Stomach (tissue), 9 donors: ENCODE data around the gene C9orf50. TPM values are rescaled to one million over a fixed set of nuclear protein-coding genes. Genes with fewer than 3 reads are reported as not detected.

Experiments used
- DNase-seq, 2 donors: peaks; one replicate each; pipeline versions ENCODE4 v3.0.0 to v3.0.0-alpha.2; 2013 to 2019
- H3K27ac ChIP-seq, 5 donors: fragments of 200-600 bp in 4 of 5; sonication (generic) in 4 of 5; one replicate each; pipeline ENCODE4 v1.5.1; 2013 to 2019; ENCODE audit warnings: mild to moderate bottlenecking in 1 of 5, moderate library complexity in 1 of 5
- H3K27me3 ChIP-seq, 3 donors: fragments of 200-600 bp; sonication (generic); one replicate each; pipeline ENCODE4 v1.5.1; 2017 to 2019; ENCODE audit warnings: mixed run types in 1 of 3
- H3K36me3 ChIP-seq, 4 donors: fragments of 200-600 bp; sonication (generic); 1 replicate in 3 of 4; 2 replicates in 1 of 4; pipeline ENCODE4 v1.5.1; 2016 to 2019
- H3K4me1 ChIP-seq, 4 donors: fragments of 200-600 bp; sonication (generic); one replicate each; pipeline ENCODE4 v1.5.1; 2016 to 2019
- H3K4me3 ChIP-seq, 4 donors: fragments of 200-600 bp; sonication (generic) in 3 of 4; one replicate each; pipeline ENCODE4 v1.5.1; 2016 to 2019; ENCODE audit warnings: mild to moderate bottlenecking in 1 of 4
- H3K9me3 ChIP-seq, 4 donors: fragments of 200-600 bp; sonication (generic); one replicate each; pipeline ENCODE4 v1.5.1; 2016 to 2019
- CTCF ChIP-seq, 7 experiments: fragments of 450-650 bp in 4 of 7; fragments of 200-600 bp in 3 of 7; sonication (generic) in 3 of 7; IDR thresholded peaks; one replicate each; pipeline ENCODE4 v1.5.1; 2016 to 2019; ENCODE audit warnings: antibody characterized with exemption in 7 of 7, control low read depth in 2 of 7, mild to moderate bottlenecking in 1 of 7
- EP300 ChIP-seq: sonication (generic); formaldehyde crosslinking; IDR thresholded peaks from one replicate; pipeline ENCODE4 v1.6.1; 2017; ENCODE audit warnings: antibody characterized with exemption
- POLR2A ChIP-seq, 4 donors: fragments of 450-650 bp; IDR thresholded peaks; one replicate each; pipeline ENCODE4 v1.6.1; 2016; ENCODE audit warnings: antibody characterized with exemption in 4 of 4, control low read depth in 2 of 4, mild to moderate bottlenecking in 1 of 4, moderate library complexity in 1 of 4
- POLR2AphosphoS5 ChIP-seq, 3 donors: sonication (generic); formaldehyde crosslinking; IDR thresholded peaks; one replicate each; pipeline ENCODE4 v1.6.1; 2016; ENCODE audit warnings: antibody characterized with exemption in 3 of 3
- WGBS, 5 donors: extraction: QIAGEN DNeasy Blood & Tissue Kit in 3 of 5; methylation state at CpG; one replicate each; pipeline versions ENCODE4 v1.1.5 to v1.1.7; 2013 to 2018; 5-methylcytosine and 5-hydroxymethylcytosine counted together
- intact Hi-C: fragments of 100-400 bp; cut with DNase I; formaldehyde crosslinking; loops from one replicate; pipeline ENCODE4 v1.15.1; 2023; ENCODE audit warnings: low total_unique reads
- polyA plus RNA-seq, 3 donors: library from polyadenylated mRNA; stranded (reverse); fragments of 200-250 nt; gene quantifications; one replicate each; pipeline ENCODE4 v1.2.3, GENCODE V29; 2013
- total RNA-seq, 5 donors: library from RNA; depleted of rRNA; stranded (reverse); fragments of >200 nt; gene quantifications; one replicate each; pipeline versions ENCODE4 v1.1.0 to v1.2.3, GENCODE V29; 2014 to 2016
- donor health status: healthy with polysubstance abuse.
- donor health status: Bipolar disorder and iron deficiency.
- donor health status: healthy.

Gene C9orf50
- total and polyA plus RNA-seq, 8 donors = 0.13 TPM; not detected in 7

- 0 to 3% (median 0%) methylated on average over 1 to 24 of the region's 24 CpGs for WGBS, 5 donors
- intact Hi-C loops = loop anchor here (5.0 kb wide), 1 partner anchor 473 kb away; no protein-coding TSS in a partner anchor
- DNase-seq = no peak
These were observed 10.8 kb downstream of the C9orf50 start for GRCh38 chr9:129610213-129610472.

GRCh38 chr9:129609486-129610212 is 11.3 kb downstream of the C9orf50 start:
- H3K9me3 ChIP-seq = no peaks in the 10 kb centered on the region
- H3K4me1 ChIP-seq = peaks cover 37 to 71% (median 58%) of the 10 kb centered on the region in 4 donors
- intact Hi-C loops = loop anchor here (5.0 to 10.0 kb wide), 2 partner anchors 115 to 472 kb away; no protein-coding TSS in a partner anchor
- no peaks in the 10 kb centered on the region for H3K36me3 ChIP-seq
- 6 to 15% (median 10%) methylated on average over 8 to 30 of the region's 30 CpGs for WGBS, 5 donors
- TF ChIP-seq CTCF (IDR thresholded peaks at IDR 0.05) (no peak), POLR2AphosphoS5 (IDR thresholded peaks at IDR 0.05) (peak in 2 of 3 donors; percentile 27 to 28)
- peak overlapping the region; percentile 89 to 98 (median 94) for H3K27ac ChIP-seq
- peak; percentile 74 to 87 for DNase-seq
- no peaks in the 10 kb centered on the region for H3K27me3 ChIP-seq
- peak overlapping the region; percentile 65 to 69 (median 66) for H3K4me3 ChIP-seq

More at GRCh38 chr9:129610213-129610472, 10.8 kb downstream of the C9orf50 start:
- no peak for TF ChIP-seq EP300
- TF ChIP-seq POLR2AphosphoS5 (IDR thresholded peaks at IDR 0.05) = no peak
- TF ChIP-seq CTCF (IDR thresholded peaks at IDR 0.05) = no peak
- no peak for TF ChIP-seq POLR2A (IDR thresholded peaks at IDR 0.05)
- no peaks in the 10 kb centered on the region for H3K27me3 ChIP-seq
- H3K4me1 ChIP-seq = peaks cover 37 to 68% (median 58%) of the 10 kb centered on the region in 4 donors
- H3K9me3 ChIP-seq = no peaks in the 10 kb centered on the region
- H3K27ac ChIP-seq = peak overlapping the region; percentile 89 to 98 (median 94)
- H3K36me3 ChIP-seq = no peaks in the 10 kb centered on the region
- peak overlapping the region; percentile 65 to 69 (median 66) for H3K4me3 ChIP-seq

GRCh38 chr9:129608561-129609481 is 12.1 kb downstream of the C9orf50 start:
- Histone ChIP-seq H3K27ac (peak overlapping the region; percentile 89 to 98 (median 94)), H3K4me1 (peaks cover 37 to 74% (median 57%) of the 10 kb centered on the region in 4 donors), H3K27me3 (no peaks in the 10 kb centered on the region), H3K36me3 (no peaks in the 10 kb centered on the region), H3K4me3 (peak overlapping the region in 1 of 4 donors; percentile 65), H3K9me3 (no peaks in the 10 kb centered on the region)
- TF ChIP-seq EP300 (no peak), POLR2AphosphoS5 (IDR thresholded peaks at IDR 0.05) (peak in 1 of 3 donors; percentile 28), POLR2A (IDR thresholded peaks at IDR 0.05) (no peak), CTCF (IDR thresholded peaks at IDR 0.05) (no peak)
- intact Hi-C loops = loop anchor here (10.0 kb wide), 1 partner anchor 114 kb away; no protein-coding TSS in a partner anchor
- whole genome bisulfite sequencing, 5 donors = 36 to 62% (median 48%) methylated on average over 26 to 27 of the region's 27 CpGs
- peak; percentile 58 to 62 for DNase-seq

- H3K9me3 ChIP-seq = no peaks in the 10 kb centered on the region
- peaks cover 37 to 65% (median 55%) of the 10 kb centered on the region in 4 donors for H3K4me1 ChIP-seq
- intact Hi-C loops = loop anchor here (10.0 kb wide), 1 partner anchor 112 kb away; no protein-coding TSS in a partner anchor
These were observed 13.9 kb downstream of the C9orf50 start for GRCh38 chr9:129607027-129607387.

More at GRCh38 chr9:129607027-129607387, 13.9 kb downstream of the C9orf50 start:
- WGBS, 5 donors = 56 to 78% (median 67%) methylated on average over 6 of the region's 6 CpGs
- Histone ChIP-seq H3K27me3 (no peaks in the 10 kb centered on the region), H3K27ac (peak overlapping the region; percentile 89 to 98 (median 94)), H3K4me3 (no peak overlapping the region), H3K36me3 (no peaks in the 10 kb centered on the region)
- TF ChIP-seq CTCF (IDR thresholded peaks at IDR 0.05) = no peak
- TF ChIP-seq POLR2AphosphoS5 (IDR thresholded peaks at IDR 0.05) = no peak
- no peak for TF ChIP-seq EP300
- no peak for TF ChIP-seq POLR2A (IDR thresholded peaks at IDR 0.05)
- no peak for DNase-seq
